CD14-positive monocyte (primary cell): ENCODE results near the gene ELF5. TPM values are rescaled to one million over a fixed set of nuclear protein-coding genes. Genes with fewer than 3 reads are reported as not detected.

Experiments used
- DNase-seq, 3 donors: peaks; one replicate each; pipeline ENCODE4 v3.0.0-alpha.2; 2011 to 2022
- H2AFZ ChIP-seq: 2 replicates; pipeline ENCODE4 v1.6.0; 2012; ENCODE audit warnings: mild to moderate bottlenecking, low read depth, low read length, inconsistent platforms; ENCODE audit not compliant: insufficient read depth, poor library complexity, severe bottlenecking
- H3K27ac ChIP-seq, 2 donors: 1 replicate in 1 of 2; 2 replicates in 1 of 2; pipeline ENCODE4 v1.5.1; 2012 to 2013; ENCODE audit warnings: low read length in 2 of 2, control low read depth in 1 of 2, inconsistent platforms in 1 of 2, low read depth in 1 of 2, mild to moderate bottlenecking in 1 of 2
- H3K27me3 ChIP-seq, 2 donors: one replicate each; pipeline versions ENCODE4 v1.6.0 to v1.6.1; 2011 to 2013; ENCODE audit warnings: low read length in 2 of 2; ENCODE audit not compliant: control insufficient read depth in 2 of 2, insufficient read depth in 2 of 2
- H3K36me3 ChIP-seq, 2 donors: replicated peaks in 1 of 2; 1 replicate in 1 of 2; 2 replicates in 1 of 2; pipeline versions ENCODE4 v1.5.1 to v1.6.1; 2012 to 2013; ENCODE audit warnings: low read length in 2 of 2, control low read depth in 1 of 2, inconsistent platforms in 1 of 2, mild to moderate bottlenecking in 1 of 2; ENCODE audit not compliant: insufficient read depth in 2 of 2, control insufficient read depth in 1 of 2
- H3K4me1 ChIP-seq, 2 donors: 1 replicate in 1 of 2; 2 replicates in 1 of 2; pipeline versions ENCODE4 v1.5.1 to v1.6.1; 2012 to 2013; ENCODE audit warnings: low read length in 2 of 2, control low read depth in 1 of 2, inconsistent platforms in 1 of 2, mild to moderate bottlenecking in 1 of 2, moderate library complexity in 1 of 2; ENCODE audit not compliant: insufficient read depth in 2 of 2, control insufficient read depth in 1 of 2
- H3K4me2 ChIP-seq: replicated peaks from 2 replicates; pipeline ENCODE3; 2012; ENCODE audit warnings: low read length, moderate library complexity, mild to moderate bottlenecking; ENCODE audit not compliant: poor library complexity, severe bottlenecking; ENCODE audit errors: extremely low read depth
- H3K4me3 ChIP-seq, 3 experiments: fragments of 200-600 bp in 1 of 3; sonication (generic) in 1 of 3; replicated peaks in 1 of 3; 1 replicate in 2 of 3; 2 replicates in 1 of 3; pipeline ENCODE4 v1.5.1; 2011 to 2013; ENCODE audit warnings: low read length in 3 of 3, mild to moderate bottlenecking in 3 of 3, control low read depth in 2 of 3, low read depth in 2 of 3, inconsistent platforms in 1 of 3, moderate library complexity in 1 of 3
- H3K79me2 ChIP-seq: 2 replicates; pipeline ENCODE4 v1.6.0; 2012; ENCODE audit warnings: mild to moderate bottlenecking, control low read depth, inconsistent platforms, low read length, moderate library complexity; ENCODE audit not compliant: insufficient read depth
- H3K9ac ChIP-seq: 2 replicates; pipeline ENCODE4 v1.6.0; 2017; ENCODE audit warnings: low read length, mild to moderate bottlenecking; ENCODE audit not compliant: insufficient read depth, poor library complexity, severe bottlenecking
- H3K9me3 ChIP-seq, 2 donors: replicated peaks in 1 of 2; 1 replicate in 1 of 2; 2 replicates in 1 of 2; pipeline versions ENCODE4 v1.5.1 to v1.6.1; 2012 to 2013; ENCODE audit warnings: low read length in 2 of 2, control low read depth in 1 of 2; ENCODE audit not compliant: control insufficient read depth in 1 of 2, insufficient read depth in 1 of 2
- H4K20me1 ChIP-seq: 2 replicates; pipeline ENCODE4 v1.6.0; 2012; ENCODE audit warnings: mild to moderate bottlenecking, low read length, control low read depth, moderate library complexity; ENCODE audit not compliant: insufficient read depth
- H3K27ac Mint-ChIP-seq, 7 donors: one replicate each; pipeline ENCODE4 v1.8.0; 2020; ENCODE audit warnings: mild to moderate bottlenecking in 7 of 7, mixed read lengths in 7 of 7, moderate library complexity in 6 of 7, inconsistent platforms in 2 of 7
- H3K27me3 Mint-ChIP-seq, 3 donors: one replicate each; pipeline ENCODE4 v1.8.0; 2021 to 2022; ENCODE audit warnings: low read depth in 3 of 3, mild to moderate bottlenecking in 3 of 3, mixed read lengths in 3 of 3, moderate library complexity in 3 of 3, inconsistent platforms in 1 of 3
- H3K36me3 Mint-ChIP-seq, 2 donors: one replicate each; pipeline ENCODE4 v1.8.0; 2020; ENCODE audit warnings: mixed read lengths in 2 of 2, inconsistent platforms in 1 of 2, mild to moderate bottlenecking in 1 of 2
- H3K4me1 Mint-ChIP-seq: one replicate; pipeline ENCODE4 v1.8.0; 2020; ENCODE audit warnings: mild to moderate bottlenecking, mixed read lengths
- H3K4me3 Mint-ChIP-seq, 2 donors: one replicate each; pipeline ENCODE4 v1.8.0; 2020; ENCODE audit warnings: mild to moderate bottlenecking in 2 of 2, mixed read lengths in 2 of 2, moderate library complexity in 1 of 2
- H3K9me3 Mint-ChIP-seq, 7 donors: one replicate each; pipeline ENCODE4 v1.8.0; 2020 to 2022; ENCODE audit warnings: mixed read lengths in 7 of 7, mild to moderate bottlenecking in 6 of 7, moderate library complexity in 6 of 7, inconsistent platforms in 2 of 7
- WGBS: methylation state at CpG from one replicate; pipeline ENCODE4 v1.1.5; 2013; ENCODE audit warnings: missing lambda C conversion rate; ENCODE audit not compliant: insufficient coverage; 5-methylcytosine and 5-hydroxymethylcytosine counted together
- intact Hi-C, 2 donors: fragments of 100-400 bp; cut with micrococcal nuclease; formaldehyde crosslinking; loops; one replicate each; pipeline versions ENCODE4 v1.15.0 to v1.15.1; 2023
- polyA plus RNA-seq, 3 donors: library from polyadenylated mRNA; depleted of rRNA in 1 of 3; unstranded in 2 of 3; stranded (reverse) in 1 of 3; fragments of 300-500 nt in 2 of 3; fragments of >200 nt in 1 of 3; fragmentation: Illumina TruSeq in 2 of 3; gene quantifications; 1 replicate in 2 of 3; 2 replicates in 1 of 3; pipeline ENCODE4 v1.2.3, GENCODE V29; 2012 to 2021
- TF ChIP-seq, protein P1 (sequence below): fragments of 200-600 bp; IDR thresholded peaks from one replicate; pipeline ENCODE4 v1.8.0; 2022; ENCODE audit warnings: antibody characterized with exemption, mild to moderate bottlenecking

The ELF5 gene
- polyA plus RNA-seq, 3 donors: 0.27 TPM; not detected in 2

- H3K27me3 ChIP-seq: no peaks in the 10 kb centered on the region
- no peak overlapping the region for H3K4me3 ChIP-seq
- no peaks in the 10 kb centered on the region for H4K20me1 ChIP-seq
- no peak overlapping the region for H3K27ac ChIP-seq
- no peaks in the 10 kb centered on the region for H3K9me3 ChIP-seq
- intact Hi-C loops: no loop called here
- no peak overlapping the region for H3K4me2 ChIP-seq
- no peak overlapping the region for H2AFZ ChIP-seq
- H3K27ac Mint-ChIP-seq: no peak overlapping the region
- H3K4me1 Mint-ChIP-seq: no peaks in the 10 kb centered on the region
- H3K36me3 ChIP-seq: no peaks in the 10 kb centered on the region
- H3K9ac ChIP-seq: no peak overlapping the region
- TF ChIP-seq, protein P1, sequence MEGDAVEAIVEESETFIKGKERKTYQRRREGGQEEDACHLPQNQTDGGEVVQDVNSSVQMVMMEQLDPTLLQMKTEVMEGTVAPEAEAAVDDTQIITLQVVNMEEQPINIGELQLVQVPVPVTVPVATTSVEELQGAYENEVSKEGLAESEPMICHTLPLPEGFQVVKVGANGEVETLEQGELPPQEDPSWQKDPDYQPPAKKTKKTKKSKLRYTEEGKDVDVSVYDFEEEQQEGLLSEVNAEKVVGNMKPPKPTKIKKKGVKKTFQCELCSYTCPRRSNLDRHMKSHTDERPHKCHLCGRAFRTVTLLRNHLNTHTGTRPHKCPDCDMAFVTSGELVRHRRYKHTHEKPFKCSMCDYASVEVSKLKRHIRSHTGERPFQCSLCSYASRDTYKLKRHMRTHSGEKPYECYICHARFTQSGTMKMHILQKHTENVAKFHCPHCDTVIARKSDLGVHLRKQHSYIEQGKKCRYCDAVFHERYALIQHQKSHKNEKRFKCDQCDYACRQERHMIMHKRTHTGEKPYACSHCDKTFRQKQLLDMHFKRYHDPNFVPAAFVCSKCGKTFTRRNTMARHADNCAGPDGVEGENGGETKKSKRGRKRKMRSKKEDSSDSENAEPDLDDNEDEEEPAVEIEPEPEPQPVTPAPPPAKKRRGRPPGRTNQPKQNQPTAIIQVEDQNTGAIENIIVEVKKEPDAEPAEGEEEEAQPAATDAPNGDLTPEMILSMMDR: no peak
- peaks cover 0 to 3% (median 2%) of the 10 kb centered on the region in 3 donors for H3K27me3 Mint-ChIP-seq
- no peaks in the 10 kb centered on the region for H3K36me3 Mint-ChIP-seq
- no peaks in the 10 kb centered on the region for H3K79me2 ChIP-seq
- no peaks in the 10 kb centered on the region for H3K4me1 ChIP-seq
- no peak for DNase-seq
- H3K9me3 Mint-ChIP-seq: no peaks in the 10 kb centered on the region
- H3K4me3 Mint-ChIP-seq: no peak overlapping the region
- 90% methylated on average over 10 of the region's 12 CpGs for WGBS
Measured at GRCh38 chr11:34524696-34525095, 11.1 kb upstream of the ELF5 start.

- H3K4me1 ChIP-seq: no peaks in the 10 kb centered on the region
- intact Hi-C loops: no loop called here
- no peak overlapping the region for H3K27ac Mint-ChIP-seq
- H3K36me3 ChIP-seq: no peaks in the 10 kb centered on the region
- DNase-seq: no peak
- 93% methylated on average over 2 of the region's 3 CpGs for WGBS
- H3K27ac ChIP-seq: no peak overlapping the region
- no peaks in the 10 kb centered on the region for H3K36me3 Mint-ChIP-seq
- peaks cover 0 to 2% (median 0%) of the 10 kb centered on the region in 7 donors for H3K9me3 Mint-ChIP-seq
- H2AFZ ChIP-seq: no peak overlapping the region
- no peak overlapping the region for H3K4me3 Mint-ChIP-seq
- TF ChIP-seq, protein P1: no peak
- no peak overlapping the region for H3K9ac ChIP-seq
- H3K27me3 Mint-ChIP-seq: peaks cover 0 to 6% (median 2%) of the 10 kb centered on the region in 3 donors
- H3K79me2 ChIP-seq: no peaks in the 10 kb centered on the region
- no peak overlapping the region for H3K4me3 ChIP-seq
- no peaks in the 10 kb centered on the region for H3K9me3 ChIP-seq
- no peaks in the 10 kb centered on the region for H4K20me1 ChIP-seq
- H3K4me2 ChIP-seq: no peak overlapping the region
- no peaks in the 10 kb centered on the region for H3K27me3 ChIP-seq
- no peaks in the 10 kb centered on the region for H3K4me1 Mint-ChIP-seq
Measured at GRCh38 chr11:34523053-34523452, 9.5 kb upstream of the ELF5 start.
